Erythroblast (primary cell): Measurements from ENCODE around the gene SLC9A3.

Experiments
- GATA1 ChIP-seq: IDR thresholded peaks from 2 replicates; pipeline ENCODE4 v1.6.1; 2011; ENCODE audit warnings: low read depth, mild to moderate bottlenecking, control low read depth, low read length, moderate library complexity
- POLR2A ChIP-seq: IDR thresholded peaks from 2 replicates; pipeline ENCODE4 v1.6.1; 2011; ENCODE audit warnings: mild to moderate bottlenecking, low read length

GRCh38 chr5:566636-567309, 42.5 kb upstream of the SLC9A3 start:
- TF ChIP-seq POLR2A (no peak), GATA1 (no peak)
